Measurements from ENCODE around the gene DEFB108B.
"Not testable (repeated sequence)": the region's sequence is repeated elsewhere in the genome, so short reads cannot be mapped to it uniquely, and the experiment has no call there.

Gene DEFB108B

GRCh38 chr11:71832811-71833210, at the start of gene DEFB108B:
DEFB108B (plus strand) TSS chr11:71833200; CDS start chr11:71833200, 0 bp downstream.
- DNase-seq: not testable (repeated sequence)

GRCh38 chr11:71786114-71786847, 46.7 kb upstream of the DEFB108B start:
- peak; percentile 69 for DNase-seq

GRCh38 chr11:71786848-71787097, 46.2 kb upstream of the DEFB108B start:
- peak; percentile 98 for DNase-seq

GRCh38 chr11:71787098-71787823, 45.7 kb upstream of the DEFB108B start:
- peak; percentile 87 for DNase-seq

GRCh38 chr11:71787824-71788454, 45.1 kb upstream of the DEFB108B start:
- peak; percentile 60 for DNase-seq

GRCh38 chr11:71789444-71790196, 43.4 kb upstream of the DEFB108B start:
- not testable (repeated sequence) for DNase-seq

GRCh38 chr11:71791111-71791510, 41.9 kb upstream of the DEFB108B start:
- not testable (repeated sequence) for DNase-seq

GRCh38 chr11:71792621-71793235, 40.3 kb upstream of the DEFB108B start:
- not testable (repeated sequence) for DNase-seq

GRCh38 chr11:71794386-71795040, 38.5 kb upstream of the DEFB108B start:
- DNase-seq: peak; percentile 49

- DNase-seq: not testable (repeated sequence)
These were observed 37.8 kb upstream of the DEFB108B start for GRCh38 chr11:71795236-71795635.

GRCh38 chr11:71796016-71796415, 37.0 kb upstream of the DEFB108B start:
- DNase-seq: not testable (repeated sequence)

- DNase-seq: not testable (repeated sequence)
These were observed 36.2 kb upstream of the DEFB108B start for GRCh38 chr11:71796781-71797180.

GRCh38 chr11:71799556-71800128, 33.4 kb upstream of the DEFB108B start:
- DNase-seq: not testable (repeated sequence)

GRCh38 chr11:71800335-71800953, 32.6 kb upstream of the DEFB108B start:
- peak; percentile 35 for DNase-seq

- DNase-seq: not testable (repeated sequence)
These were observed 32.0 kb upstream of the DEFB108B start for GRCh38 chr11:71801026-71801425.

- not testable (repeated sequence) for DNase-seq
These were observed 30.1 kb upstream of the DEFB108B start for GRCh38 chr11:71802874-71803273.

- DNase-seq: not testable (repeated sequence)
These were observed 28.6 kb upstream of the DEFB108B start for GRCh38 chr11:71804158-71804947.

- DNase-seq: not testable (repeated sequence)
These were observed 20.5 kb upstream of the DEFB108B start for GRCh38 chr11:71812529-71812928.

GRCh38 chr11:71813481-71814355, 19.3 kb upstream of the DEFB108B start:
- peak; percentile 54 for DNase-seq
